ENCODE measurements around the gene RCSD1. TPM values are rescaled to one million over a fixed set of nuclear protein-coding genes. Genes with fewer than 3 reads are reported as not detected.

Gene RCSD1
- total RNA-seq, 1 donor from 2014 or later = 132 TPM

- intact Hi-C loops (cut with micrococcal nuclease) = no loop called here
Observed at GRCh38 chr1:167710836-167711235, 80.8 kb downstream of the RCSD1 start.

GRCh38 chr1:167711797-167712196 lies 81.8 kb downstream of the RCSD1 start:
- intact Hi-C loops (cut with micrococcal nuclease) = no loop called here

- intact Hi-C loops (cut with micrococcal nuclease) = loop anchor here (2.0 kb wide), 2 partner anchors 837 to 1653 kb away; partner anchors contain the start of genes NME7 and TADA1
Observed at GRCh38 chr1:167713330-167714081, 83.5 kb downstream of the RCSD1 start.

- intact Hi-C loops (cut with micrococcal nuclease) = loop anchor here (2.0 kb wide), 2 partner anchors 837 to 1653 kb away; partner anchors contain the start of genes NME7 and TADA1
Observed at GRCh38 chr1:167714098-167714438, 84.0 kb downstream of the RCSD1 start.

GRCh38 chr1:167714439-167715156 lies 84.6 kb downstream of the RCSD1 start:
- intact Hi-C loops (cut with micrococcal nuclease) = loop anchor here (1.0 to 5.0 kb wide), 14 partner anchors 9 to 1652 kb away; partner anchors contain the start of genes CREG1, DCAF6, NME7 and POU2F1

GRCh38 chr1:167715157-167715999 lies 85.3 kb downstream of the RCSD1 start:
- intact Hi-C loops (cut with micrococcal nuclease) = loop anchor here (1.0 to 5.0 kb wide), 14 partner anchors 8 to 1651 kb away; partner anchors contain the start of genes CREG1, DCAF6, NME7 and POU2F1

- intact Hi-C loops (cut with micrococcal nuclease) = loop anchor here (1.0 to 5.0 kb wide), 14 partner anchors 7 to 1651 kb away; partner anchors contain the start of genes CREG1, DCAF6, NME7 and POU2F1
Observed at GRCh38 chr1:167716000-167716271, 85.9 kb downstream of the RCSD1 start.

- intact Hi-C loops (cut with micrococcal nuclease) = loop anchor here (5.0 kb wide), 2 partner anchors 270 to 450 kb away; no protein-coding TSS in a partner anchor
Observed at GRCh38 chr1:167717351-167717750, 87.3 kb downstream of the RCSD1 start.

- intact Hi-C loops (cut with micrococcal nuclease) = loop anchor here (5.0 kb wide), 2 partner anchors 272 to 452 kb away; no protein-coding TSS in a partner anchor
Observed at GRCh38 chr1:167718914-167719691, 89.1 kb downstream of the RCSD1 start.

- intact Hi-C loops (cut with micrococcal nuclease) = loop anchor here (5.0 to 10.0 kb wide), 4 partner anchors 273 to 1385 kb away; partner anchors contain the start of genes ATP1B1 and SFT2D2
Observed at GRCh38 chr1:167719715-167720421, 89.8 kb downstream of the RCSD1 start.

- intact Hi-C loops (cut with micrococcal nuclease) = loop anchor here (1.0 to 10.0 kb wide), 4 partner anchors 82 to 1384 kb away; partner anchors contain the start of genes ATP1B1, DCAF6 and SFT2D2
Observed at GRCh38 chr1:167720965-167721616, 91.1 kb downstream of the RCSD1 start.

- intact Hi-C loops (cut with micrococcal nuclease) = loop anchor here (1.0 to 10.0 kb wide), 7 partner anchors 31 to 1383 kb away; partner anchors contain the start of genes ATP1B1, DCAF6 and SFT2D2
Observed at GRCh38 chr1:167721617-167722151, 91.7 kb downstream of the RCSD1 start, which contains the start of gene MPZL1. Gene MPZL1, plus strand, starts transcription at chr1:167721982. Its CDS starts 170 bp downstream, at chr1:167722152.

- intact Hi-C loops (cut with micrococcal nuclease) = loop anchor here (1.0 to 10.0 kb wide), 5 partner anchors 30 to 1382 kb away; partner anchors contain the start of genes ATP1B1 and SFT2D2
Observed at GRCh38 chr1:167722152-167722869, 92.3 kb downstream of the RCSD1 start.

GRCh38 chr1:167722870-167723251 lies 92.8 kb downstream of the RCSD1 start:
- intact Hi-C loops (cut with micrococcal nuclease) = loop anchor here (1.0 to 10.0 kb wide), 6 partner anchors 8 to 1382 kb away; partner anchors contain the start of genes ATP1B1 and SFT2D2

GRCh38 chr1:167723707-167724323 lies 93.8 kb downstream of the RCSD1 start:
- intact Hi-C loops (cut with micrococcal nuclease) = loop anchor here (1.0 to 10.0 kb wide), 4 partner anchors 9 to 1381 kb away; partner anchors contain the start of genes ATP1B1 and SFT2D2

GRCh38 chr1:167726008-167726407 lies 96.0 kb downstream of the RCSD1 start:
- intact Hi-C loops (cut with micrococcal nuclease) = loop anchor here (10.0 kb wide), 1 partner anchor 1379 kb away; the partner anchor contains the start of gene ATP1B1

GRCh38 chr1:167728818-167729410 lies 98.9 kb downstream of the RCSD1 start:
- intact Hi-C loops (cut with micrococcal nuclease) = loop anchor here (10.0 kb wide), 1 partner anchor 1376 kb away; the partner anchor contains the start of gene ATP1B1
